Endothelial cell of umbilical vein (primary cell): ENCODE measurements around the gene VAC14. TPM values are rescaled to one million over a fixed set of nuclear protein-coding genes. Genes with fewer than 3 reads are reported as not detected.

ENCODE experiments used
- BruUV-seq: library from RNA; stranded (reverse); fragments of 400-500 nt; replicated peaks from 2 replicates; lab custom pipeline; 2021; lab: Mats Ljungman, UMichigan
- CTCF ChIA-PET: fragments of 300-600, 350-600 bp; sonication (Branson Sonifier 250); formaldehyde crosslinking; loops from one replicate; lab custom pipeline; 2021; ENCODE audit warnings: antibody characterized with exemption, inconsistent platforms; lab: Charles Lee
- POLR2A ChIA-PET: fragments of 300-600, 350-600 bp; sonication (Branson Sonifier 250); formaldehyde crosslinking; loops from one replicate; lab custom pipeline; 2021; ENCODE audit warnings: antibody characterized with exemption, inconsistent platforms; lab: Charles Lee
- DNase-seq: peaks from one replicate; pipeline ENCODE4 v3.0.0-alpha.2; 2011; ENCODE audit warnings: low read depth, low spot score
- FAIRE-seq: peaks from 2 replicates; lab custom pipeline; 2011; peaks lifted over from hg19 to GRCh38; lab: Jason Lieb, UNC
- H2AFZ ChIP-seq: 2 replicates; pipeline ENCODE4 v1.6.0; 2012; ENCODE audit warnings: low read depth, low read length, control low read depth, inconsistent platforms
- H3K27ac ChIP-seq: 2 replicates; pipeline ENCODE4 v1.5.1; 2011; ENCODE audit warnings: low read depth, mild to moderate bottlenecking, control low read depth, low read length, moderate library complexity; ENCODE audit not compliant: insufficient read depth
- H3K27me3 ChIP-seq, 2 experiments: 2 replicates each; pipeline versions ENCODE4 v1.6.0 to v1.6.1; 2011; ENCODE audit warnings: low read length in 2 of 2, mixed read lengths in 1 of 2; ENCODE audit not compliant: control insufficient read depth in 2 of 2, insufficient read depth in 2 of 2
- H3K36me3 ChIP-seq, 2 experiments: 2 replicates in 1 of 2; 3 replicates in 1 of 2; pipeline ENCODE4 v1.5.1; 2011; ENCODE audit warnings: low read length in 2 of 2, mild to moderate bottlenecking in 1 of 2, moderate library complexity in 1 of 2; ENCODE audit not compliant: control insufficient read depth in 2 of 2, insufficient read depth in 2 of 2; ENCODE audit errors: extremely low read depth in 1 of 2
- H3K4me1 ChIP-seq: 3 replicates; pipeline ENCODE4 v1.5.1; 2011; ENCODE audit warnings: mild to moderate bottlenecking, low read length; ENCODE audit not compliant: control insufficient read depth, insufficient read depth; ENCODE audit errors: extremely low read depth
- H3K4me2 ChIP-seq: 2 replicates; pipeline ENCODE4 v1.6.1; 2011; ENCODE audit warnings: low read length, control low read depth, mixed read lengths; ENCODE audit not compliant: insufficient read depth
- H3K4me3 ChIP-seq, 3 experiments: fragments of 200-600 bp in 1 of 3; sonication (generic), shearing (Covaris generic) in 1 of 3; replicated peaks in 1 of 3; 2 replicates each; pipeline ENCODE4 v1.5.1; 2011 to 2016; ENCODE audit warnings: control low read depth in 3 of 3, low read length in 3 of 3, mild to moderate bottlenecking in 2 of 3, inconsistent platforms in 1 of 3, low read depth in 1 of 3, moderate library complexity in 1 of 3; ENCODE audit not compliant: insufficient read depth in 1 of 3
- H3K79me2 ChIP-seq: 2 replicates; pipeline ENCODE4 v1.6.0; 2012; ENCODE audit warnings: low read length, inconsistent platforms; ENCODE audit not compliant: control insufficient read depth, insufficient read depth
- H3K9ac ChIP-seq: replicated peaks from 2 replicates; pipeline ENCODE3; 2011; ENCODE audit warnings: low read length, control low read depth; ENCODE audit not compliant: insufficient read depth; ENCODE audit errors: extremely low read depth
- H3K9me1 ChIP-seq: replicated peaks from 3 replicates; pipeline ENCODE4 v1.6.0; 2011; ENCODE audit warnings: mild to moderate bottlenecking, low read length; ENCODE audit not compliant: control insufficient read depth, insufficient read depth; ENCODE audit errors: extremely low read depth
- H3K9me3 ChIP-seq: replicated peaks from 2 replicates; pipeline ENCODE4 v1.5.1; 2012; ENCODE audit warnings: low read length, inconsistent platforms; ENCODE audit not compliant: control insufficient read depth, insufficient read depth
- H4K20me1 ChIP-seq: replicated peaks from 2 replicates; pipeline ENCODE3; 2011; ENCODE audit warnings: mild to moderate bottlenecking, low read length; ENCODE audit not compliant: control insufficient read depth, insufficient read depth; ENCODE audit errors: extremely low read depth
- CTCF ChIP-seq, 2 donors: IDR thresholded peaks; 1 replicate in 1 of 2; 2 replicates in 1 of 2; pipeline ENCODE4 v1.5.1; 2011; ENCODE audit warnings: low read length in 2 of 2, mild to moderate bottlenecking in 2 of 2, moderate library complexity in 2 of 2, control low read depth in 1 of 2, inconsistent platforms in 1 of 2, low read depth in 1 of 2; ENCODE audit not compliant: insufficient read depth in 1 of 2; ENCODE audit errors: extremely low read depth in 1 of 2
- EZH2 ChIP-seq: IDR thresholded peaks from 2 replicates; pipeline ENCODE4 v1.6.1; 2012; ENCODE audit warnings: borderline replicate concordance, low read depth, mild to moderate bottlenecking, moderate library complexity, low read length, inconsistent platforms; ENCODE audit not compliant: severe bottlenecking
- FOS ChIP-seq: IDR thresholded peaks from 2 replicates; pipeline ENCODE4 v1.6.1; 2011; ENCODE audit warnings: mild to moderate bottlenecking, low read length, moderate library complexity, borderline replicate concordance; ENCODE audit not compliant: insufficient read depth
- GATA2 ChIP-seq: IDR thresholded peaks from 2 replicates; pipeline ENCODE4 v1.7.0; 2011; ENCODE audit warnings: low read depth, mild to moderate bottlenecking, moderate library complexity, mixed read lengths, low read length; ENCODE audit not compliant: insufficient read length, insufficient read depth
- JUN ChIP-seq: IDR thresholded peaks from 2 replicates; pipeline ENCODE4 v1.6.1; 2011; ENCODE audit warnings: borderline replicate concordance, low read depth; ENCODE audit not compliant: insufficient read length, insufficient read depth
- MAX ChIP-seq: IDR thresholded peaks from 2 replicates; pipeline ENCODE4 v1.6.1; 2011; ENCODE audit not compliant: insufficient read depth, insufficient read length
- MYC ChIP-seq: IDR thresholded peaks from one replicate; pipeline ENCODE4 v1.6.1; 2011; ENCODE audit warnings: mild to moderate bottlenecking, low read depth, low read length
- POLR2A ChIP-seq: IDR thresholded peaks from 2 replicates; pipeline ENCODE4 v1.6.1; 2012; ENCODE audit warnings: low read depth, mild to moderate bottlenecking, control low read depth, low read length
- POLR2AphosphoS5 ChIP-seq: IDR thresholded peaks from 2 replicates; pipeline ENCODE4 v1.6.1; 2012; ENCODE audit warnings: low read depth, mild to moderate bottlenecking, control low read depth, low read length, moderate library complexity; ENCODE audit not compliant: insufficient read depth
- dilution Hi-C: fragments of 300-500 bp; cut with MboI; formaldehyde crosslinking; loops from one replicate; pipeline ENCODE4 v1.15.0; 2019; ENCODE audit warnings: low sequenced_read_pairs; ENCODE audit not compliant: extremely low pct_ligation_motif_present
- intact Hi-C: fragments of 100-400 bp; cut with micrococcal nuclease; formaldehyde crosslinking; loops from one replicate; pipeline ENCODE4 v1.10.0; 2022
- polyA plus RNA-seq, 4 experiments: library from polyadenylated mRNA; depleted of rRNA in 3 of 4; stranded (reverse) in 3 of 4; unstranded in 1 of 4; fragments of >200 nt; gene quantifications; 2 replicates each; pipeline versions ENCODE4 v1.2.1 to v1.2.3, GENCODE V29; 2011 to 2012; ENCODE audit warnings: missing spikeins in 1 of 4
- total RNA-seq: library from RNA; stranded (reverse); gene quantifications from 2 replicates; pipeline ENCODE4 v1.2.3, GENCODE V29; 2021

VAC14 gene
- total and polyA plus RNA-seq, 2 donors (not counting 3 experiments of a cell fraction or from before 2014, with no cell fraction given) = 37.6 to 57.9 TPM

- FAIRE-seq (no peak), DNase-seq (no peak)
- Histone ChIP-seq H4K20me1 (no peaks in the 10 kb centered on the region), H3K9me1 (no peaks in the 10 kb centered on the region), H3K9me3 (no peaks in the 10 kb centered on the region), H3K9ac (no peak overlapping the region), H3K27me3 (no peaks in the 10 kb centered on the region), H3K27ac (no peak overlapping the region), H3K4me3 (no peak overlapping the region), H2AFZ (no peak overlapping the region), H3K36me3 (peaks cover 13 to 44% of the 10 kb centered on the region in 2 experiments), H3K4me2 (no peak overlapping the region), H3K4me1 (no peaks in the 10 kb centered on the region), H3K79me2 (no peaks in the 10 kb centered on the region)
- no peak for TF ChIP-seq POLR2A
- no peak for TF ChIP-seq GATA2
- TF ChIP-seq CTCF (IDR thresholded peaks at IDR 0.05; ENCODE audit: extremely low read depth in 1 of 2, insufficient read depth in 1 of 2, low read depth in 1 of 2, low read length in 2 of 2) = no peak
- no peak for TF ChIP-seq POLR2AphosphoS5
- no peak for TF ChIP-seq EZH2
- no peak for TF ChIP-seq FOS
- TF ChIP-seq JUN = no peak
- no peak for TF ChIP-seq MYC
- TF ChIP-seq MAX = no peak
- dilution Hi-C loops (no loop called here), intact Hi-C loops (no loop called here)
- POLR2A ChIA-PET = no interaction called here
- no TSS peak for BruUV-seq
- CTCF ChIA-PET = interaction anchor here (3.2 to 7.8 kb wide), 2 partner anchors 62 to 95 kb away, joined by 13 to 144 read pairs; no protein-coding TSS in a partner anchor
These were observed 125.0 kb downstream of the VAC14 start for GRCh38 chr16:70675851-70676513.
